Activated naive CD4-positive, alpha-beta T cell treated with anti-CD3 and anti-CD28 coated beads for 36 hours (primary cell): ENCODE measurements around the gene FLVCR2. TPM values are rescaled to one million over a fixed set of nuclear protein-coding genes. Genes with fewer than 3 reads are reported as not detected.
"Not testable (repeated sequence)": the region's sequence is repeated elsewhere in the genome, so short reads cannot be mapped to it uniquely, and the experiment has no call there.

ENCODE experiments used
- CTCF ChIA-PET: fragments of 350-600 bp; sonication (Branson Sonifier 250); formaldehyde crosslinking; loops from one replicate; lab custom pipeline; 2021; ENCODE audit warnings: antibody characterized with exemption; lab: Charles Lee
- DNase-seq: peaks from one replicate; pipeline ENCODE4 v3.0.0-alpha.2; 2020
- H3K27ac Mint-ChIP-seq: one replicate; pipeline ENCODE4 v1.8.0; 2021; ENCODE audit warnings: mild to moderate bottlenecking, mixed read lengths
- H3K27me3 Mint-ChIP-seq: one replicate; pipeline ENCODE4 v1.8.0; 2021; ENCODE audit warnings: low read depth, mixed read lengths
- H3K36me3 Mint-ChIP-seq: one replicate; pipeline ENCODE4 v1.8.0; 2021; ENCODE audit warnings: low read depth, mixed read lengths
- H3K4me1 Mint-ChIP-seq: one replicate; pipeline ENCODE4 v1.8.0; 2021; ENCODE audit warnings: low read depth, mixed read lengths
- H3K4me3 Mint-ChIP-seq: one replicate; pipeline ENCODE4 v1.8.0; 2021; ENCODE audit warnings: mild to moderate bottlenecking, moderate library complexity, mixed read lengths
- H3K9me3 Mint-ChIP-seq: one replicate; pipeline ENCODE4 v1.8.0; 2021; ENCODE audit warnings: mixed read lengths
- intact Hi-C: fragments of 100-400 bp; cut with micrococcal nuclease; formaldehyde crosslinking; loops from one replicate; pipeline ENCODE4 v1.15.1; 2023
- total RNA-seq, 2 experiments: library from RNA; stranded (reverse); gene quantifications; one replicate each; pipeline ENCODE4 v1.2.3, GENCODE V29; 2021

FLVCR2 gene
- total RNA-seq, 2 experiments from 2014 or later, result 5.8 to 10.4 TPM

GRCh38 chr14:75685910-75686309, 107.5 kb downstream of the FLVCR2 start:
- Mint-ChIP-seq H3K27ac (no peak overlapping the region), H3K27me3 (no peaks in the 10 kb centered on the region), H3K4me3 (no peak overlapping the region), H3K36me3 (peaks cover 27% of the 10 kb centered on the region), H3K9me3 (no peaks in the 10 kb centered on the region), H3K4me1 (peaks cover 6% of the 10 kb centered on the region)
- CTCF ChIA-PET, result interaction anchor here (2.5 kb wide), 1 partner anchor 221 kb away, joined by 5 read pairs; no protein-coding TSS in a partner anchor
- DNase-seq, result no peak
- intact Hi-C loops, result no loop called here

DNA sequence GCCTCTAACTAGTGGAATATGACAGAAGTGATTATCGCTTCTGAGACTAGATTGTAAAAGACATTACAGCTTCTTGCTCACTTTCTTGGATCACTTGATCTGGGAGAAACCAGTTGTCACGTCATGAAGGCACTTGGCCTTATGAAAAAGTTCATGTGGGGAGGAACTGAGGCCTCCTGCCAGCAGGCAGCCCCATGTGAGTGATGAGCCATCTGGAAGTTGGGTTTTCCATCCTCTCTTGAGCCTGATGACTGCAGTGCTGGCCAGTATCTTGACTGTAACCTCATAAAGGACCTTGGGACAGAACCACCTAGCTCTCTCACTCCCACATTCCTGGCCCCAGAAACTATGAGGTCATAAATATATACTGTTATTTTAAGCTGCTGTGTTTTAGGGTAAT, 110.6 kb downstream of the FLVCR2 start:
- H3K4me1 Mint-ChIP-seq, result peaks cover 6% of the 10 kb centered on the region
- DNase-seq, result no peak
- peaks cover 34% of the 10 kb centered on the region for H3K36me3 Mint-ChIP-seq
- H3K27me3 Mint-ChIP-seq, result no peaks in the 10 kb centered on the region
- H3K9me3 Mint-ChIP-seq, result peaks cover 1% of the 10 kb centered on the region
- CTCF ChIA-PET, result no interaction called here
- H3K27ac Mint-ChIP-seq, result no peak overlapping the region
- intact Hi-C loops, result no loop called here
- no peak overlapping the region for H3K4me3 Mint-ChIP-seq

- DNase-seq, result no peak
- Mint-ChIP-seq H3K4me3 (no peak overlapping the region), H3K9me3 (peaks cover 6% of the 10 kb centered on the region), H3K4me1 (peaks cover 6% of the 10 kb centered on the region), H3K27me3 (no peaks in the 10 kb centered on the region), H3K27ac (no peak overlapping the region), H3K36me3 (peaks cover 39% of the 10 kb centered on the region)
- CTCF ChIA-PET, result no interaction called here
- intact Hi-C loops, result no loop called here
Observed at GRCh38 chr14:75690010-75690409, 111.6 kb downstream of the FLVCR2 start.

DNA sequence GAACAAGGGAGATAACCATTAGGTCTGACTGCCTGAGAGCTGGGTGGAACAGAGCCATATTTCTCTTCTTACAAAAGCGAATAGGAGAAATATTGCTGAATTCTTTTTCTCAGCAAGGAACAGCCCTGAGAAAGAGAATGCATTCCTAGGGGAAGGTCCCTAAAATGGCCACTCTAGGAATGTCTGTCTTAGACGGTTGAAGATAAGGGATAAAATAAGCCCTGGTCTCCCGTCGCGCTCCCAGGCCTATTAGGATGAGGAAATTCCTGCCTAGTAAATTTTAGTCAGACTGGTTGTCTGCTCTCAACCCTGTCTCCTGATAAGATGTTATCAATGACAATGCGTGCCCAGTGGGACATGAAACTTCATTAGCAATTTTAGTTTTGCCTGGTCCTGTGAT, 116.6 kb downstream of the FLVCR2 start:
- DNase-seq, CTCF ChIA-PET, H3K27me3 Mint-ChIP-seq, intact Hi-C loops, H3K4me1 Mint-ChIP-seq, H3K4me3 Mint-ChIP-seq, H3K27ac Mint-ChIP-seq, H3K9me3 Mint-ChIP-seq: not testable (repeated sequence)
- peaks cover 52% of the 10 kb centered on the region for H3K36me3 Mint-ChIP-seq

DNA sequence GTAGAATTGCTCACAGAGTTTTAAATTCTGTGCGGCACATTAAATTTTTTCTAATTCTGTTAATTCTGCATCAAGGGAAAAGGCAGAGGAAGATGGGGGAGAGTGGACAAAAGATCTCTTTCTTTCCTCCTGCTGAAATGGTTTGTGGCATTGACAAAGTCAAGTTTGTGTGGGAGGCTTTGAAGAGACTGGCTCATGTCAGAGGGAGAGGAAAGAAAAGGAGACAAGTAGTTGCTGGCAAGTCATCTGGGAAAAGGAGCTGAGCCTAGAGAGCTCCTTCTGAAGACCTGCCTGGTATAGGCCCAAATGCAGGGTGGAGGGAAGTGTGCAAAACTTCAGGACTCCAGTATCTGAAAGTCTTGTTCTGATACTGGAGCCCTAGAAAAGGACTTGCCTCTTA, 119.0 kb downstream of the FLVCR2 start:
- no peak overlapping the region for H3K4me3 Mint-ChIP-seq
- H3K36me3 Mint-ChIP-seq, result peaks cover 39% of the 10 kb centered on the region
- no peak overlapping the region for H3K27ac Mint-ChIP-seq
- H3K9me3 Mint-ChIP-seq, result peaks cover 6% of the 10 kb centered on the region
- no peaks in the 10 kb centered on the region for H3K4me1 Mint-ChIP-seq
- no peaks in the 10 kb centered on the region for H3K27me3 Mint-ChIP-seq
- CTCF ChIA-PET, result interaction anchor here (0.7 to 1.2 kb wide), 2 partner anchors 12 to 26 kb away, joined by 3 to 5 read pairs; no protein-coding TSS in a partner anchor
- intact Hi-C loops, result no loop called here
- no peak for DNase-seq

Other genes starting within 250 kb of the FLVCR2 start
- gene JDP2, start 150.6 kb upstream of the FLVCR2 start, total RNA-seq, result 1 to 10 TPM; 2.8 to 3.2 TPM
- 100 to 1,000 TPM; 178 to 179 TPM for gene BATF, start 56.2 kb upstream of the FLVCR2 start, total RNA-seq
- gene ERG28, start 82.3 kb downstream of the FLVCR2 start, total RNA-seq, result 10 to 100 TPM; 25.6 to 25.7 TPM
- 10 to 100 TPM; 23.8 to 25.1 TPM for gene TTLL5, start 82.6 kb downstream of the FLVCR2 start, total RNA-seq